ENCODE data around the gene MTMR11.
"Not testable (repeated sequence)": the region's sequence is repeated elsewhere in the genome, so short reads cannot be mapped to it uniquely, and the experiment has no call there.

Gene MTMR11

DNA sequence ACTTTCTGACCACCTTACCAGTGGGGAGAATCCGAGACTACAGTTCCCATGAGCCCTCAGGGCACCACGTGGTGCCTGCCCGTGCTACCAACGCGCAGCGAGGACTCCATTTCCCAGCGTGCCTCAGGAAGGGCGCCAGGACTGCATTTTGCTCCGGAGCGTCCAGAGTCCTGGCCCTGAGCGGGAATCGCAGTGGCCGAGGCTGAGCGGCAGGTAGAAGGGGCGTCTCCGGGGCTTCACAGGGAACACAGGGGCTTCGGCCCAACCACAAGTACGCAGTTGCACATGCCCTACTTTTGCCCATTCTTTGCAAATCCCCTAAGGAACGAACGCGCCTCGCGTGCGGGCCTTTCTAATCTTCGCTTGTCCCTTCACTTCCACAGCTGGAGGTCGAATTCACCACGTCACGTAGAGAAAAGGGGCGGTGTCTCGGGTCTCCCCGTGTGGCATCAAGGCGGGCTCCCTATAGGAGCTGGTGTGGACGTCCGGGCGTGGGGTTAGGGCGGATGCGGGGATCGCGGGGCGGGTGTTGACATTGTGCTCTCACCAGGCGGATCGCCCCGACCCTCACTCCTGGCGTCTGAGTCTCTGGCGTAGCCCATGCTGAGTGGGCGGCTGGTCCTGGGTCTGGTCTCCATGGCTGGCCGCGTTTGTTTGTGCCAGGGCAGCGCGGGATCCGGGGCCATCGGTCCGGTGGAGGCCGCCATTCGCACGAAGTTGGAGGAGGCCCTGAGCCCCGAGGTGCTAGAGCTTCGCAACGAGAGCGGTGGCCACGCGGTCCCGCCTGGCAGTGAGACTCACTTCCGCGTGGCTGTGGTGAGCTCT, 37.0 kb downstream of the MTMR11 start, which contains the start of gene BOLA1:
Gene BOLA1 (plus strand): TSS at position 109 of the 825 bp plus-strand sequence. CDS start 492 bp downstream, at position 601.
- peak; percentile 77 to 85 for DNase-seq

DNA sequence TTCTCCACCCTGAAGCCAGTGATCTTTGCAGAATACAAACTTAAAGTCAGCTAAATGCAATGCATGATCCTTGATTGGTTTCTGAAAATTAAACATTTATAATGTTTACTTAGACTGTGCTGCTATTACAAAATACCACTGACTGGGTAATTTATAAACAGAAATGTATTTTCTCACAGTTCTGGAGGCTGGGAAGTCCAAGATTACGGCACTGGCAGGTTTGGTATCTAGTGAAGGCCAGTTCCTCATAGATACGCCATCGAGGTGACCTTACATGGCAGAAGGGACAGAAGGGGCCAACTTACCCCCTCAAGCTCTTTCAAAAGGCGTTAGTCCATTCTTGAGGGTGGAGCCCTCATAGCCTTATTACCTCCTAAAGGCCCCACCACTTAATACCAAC, 40.1 kb downstream of the MTMR11 start:
- DNase-seq = peak; percentile 53 to 59

DNA sequence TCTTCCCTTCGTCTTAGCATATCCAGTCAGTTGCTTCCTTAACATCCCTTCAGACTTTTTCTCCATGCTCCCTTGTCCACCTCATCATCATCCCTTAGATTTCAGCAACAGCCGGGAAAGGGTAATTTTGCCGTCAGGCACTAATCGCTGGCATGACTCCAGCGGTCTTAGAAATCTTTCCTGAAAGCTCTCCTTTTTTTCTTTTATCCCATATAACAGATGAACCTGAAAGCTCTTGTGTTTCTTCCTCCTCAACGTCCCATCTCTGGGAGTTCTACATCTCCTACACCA, 47.7 kb downstream of the MTMR11 start:
- no peak for DNase-seq

DNA sequence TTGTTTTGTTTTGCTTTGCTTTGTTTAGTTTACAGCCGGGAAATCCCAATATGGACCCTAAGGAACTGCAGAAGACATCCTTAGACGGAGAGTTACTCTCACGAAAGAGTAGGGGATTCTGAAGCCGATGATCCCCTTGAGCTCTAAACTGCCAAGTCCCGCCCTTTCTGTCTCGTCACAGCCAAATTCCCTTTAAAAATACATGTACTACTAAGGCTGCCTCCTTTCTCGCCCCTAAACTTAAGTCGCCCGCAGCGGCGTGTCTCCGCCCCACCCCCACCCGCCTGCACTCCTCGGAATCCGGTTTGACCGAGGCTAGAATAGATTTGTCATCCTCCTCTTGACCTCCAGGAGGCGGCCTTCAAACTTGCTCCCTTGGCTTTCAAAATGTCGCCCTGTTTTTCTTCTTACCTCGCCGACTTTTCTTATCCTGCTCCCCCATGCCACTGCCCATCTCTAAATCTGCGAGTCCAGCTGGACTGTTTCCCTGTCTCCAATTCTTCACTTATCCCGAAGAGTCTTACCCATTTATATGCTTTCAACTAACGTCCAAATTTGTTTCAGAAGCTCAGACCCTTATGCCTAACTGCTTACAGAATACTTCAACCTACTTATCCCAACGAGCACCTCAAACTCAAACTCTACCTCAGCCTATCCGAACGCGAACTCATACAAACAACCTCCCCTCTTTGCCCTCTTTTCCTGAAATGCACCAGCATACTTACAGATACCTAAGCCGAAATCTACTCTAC, 48.3 kb downstream of the MTMR11 start:
- peak; percentile 76 to 86 for DNase-seq

DNA sequence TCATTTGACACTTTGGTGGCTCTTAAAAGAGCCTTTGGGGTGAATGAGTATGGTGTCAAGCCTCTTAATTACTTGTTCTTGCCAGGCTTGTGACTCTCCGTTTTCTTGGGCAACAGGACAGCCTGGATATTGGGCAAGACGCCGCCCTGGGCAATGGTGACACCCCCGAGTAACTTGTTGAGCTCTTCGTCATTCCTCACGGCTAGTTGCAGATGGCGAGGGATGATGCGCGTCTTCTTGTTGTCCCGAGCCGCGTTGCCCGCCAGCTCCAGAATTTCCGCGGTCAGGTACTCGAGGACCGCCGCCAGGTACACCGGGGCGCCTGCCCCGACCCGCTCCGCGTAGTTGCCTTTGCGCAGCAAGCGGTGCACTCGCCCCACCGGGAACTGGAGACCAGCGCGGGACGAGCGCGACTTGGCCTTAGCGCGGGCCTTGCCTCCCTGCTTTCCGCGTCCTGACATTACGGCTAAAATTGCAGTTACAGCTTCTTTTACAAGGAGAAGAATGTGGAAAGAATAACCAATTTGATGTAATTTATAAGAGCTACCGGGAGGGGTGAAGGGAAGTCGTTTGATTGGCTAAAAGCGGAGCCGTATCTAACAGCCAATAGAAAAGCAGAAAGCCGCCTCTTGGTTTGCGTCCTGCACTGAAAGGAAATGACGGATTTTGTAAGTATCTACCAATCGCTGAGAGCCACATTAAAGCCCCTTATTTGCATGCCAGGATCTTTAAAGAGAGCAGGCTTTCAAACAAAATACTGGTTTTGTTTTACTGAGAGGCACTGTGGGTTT, 49.0 kb downstream of the MTMR11 start:
- peak; percentile 95 to 97 for DNase-seq

DNA sequence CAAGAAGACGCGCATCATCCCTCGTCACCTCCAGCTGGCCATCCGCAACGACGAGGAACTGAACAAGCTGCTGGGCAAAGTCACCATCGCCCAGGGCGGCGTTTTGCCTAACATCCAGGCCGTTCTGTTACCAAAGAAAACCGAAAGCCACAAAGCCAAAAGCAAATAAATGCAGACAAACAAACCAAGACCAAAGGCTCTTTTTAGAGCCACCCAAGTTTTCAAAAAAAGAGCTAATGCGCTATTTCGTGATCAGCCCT, 49.6 kb downstream of the MTMR11 start:
- not testable (repeated sequence) for DNase-seq

DNA sequence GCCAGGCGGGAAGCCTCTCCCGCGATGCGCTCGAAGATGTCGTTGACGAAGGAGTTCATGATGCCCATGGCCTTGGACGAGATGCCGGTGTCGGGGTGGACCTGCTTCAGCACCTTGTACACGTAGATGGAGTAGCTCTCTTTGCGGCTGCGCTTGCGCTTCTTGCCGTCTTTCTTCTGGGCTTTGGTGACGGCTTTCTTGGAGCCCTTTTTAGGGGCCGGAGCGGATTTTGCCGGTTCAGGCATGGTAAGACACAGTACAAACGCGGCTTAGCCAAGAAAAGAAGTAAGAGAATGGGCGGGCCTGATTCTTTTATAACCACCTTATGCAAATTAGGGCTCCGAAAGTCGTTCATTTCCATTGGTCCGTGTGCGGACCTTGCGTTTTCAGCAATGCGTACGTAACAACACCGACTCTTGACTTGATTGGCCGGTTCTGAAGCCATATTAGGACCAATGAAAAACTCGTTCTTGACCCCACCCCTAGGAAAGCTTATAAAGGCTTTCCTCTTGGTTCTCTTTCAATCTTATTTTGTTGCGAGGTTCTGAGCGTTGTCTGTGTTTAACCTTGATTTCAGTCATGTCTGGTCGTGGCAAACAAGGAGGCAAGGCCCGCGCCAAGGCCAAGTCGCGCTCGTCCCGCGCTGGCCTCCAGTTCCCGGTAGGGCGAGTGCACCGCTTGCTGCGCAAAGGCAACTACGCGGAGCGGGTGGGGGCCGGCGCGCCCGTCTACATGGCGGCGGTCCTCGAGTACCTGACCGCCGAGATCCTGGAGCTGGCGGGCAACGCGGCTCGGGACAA, 50.1 kb downstream of the MTMR11 start:
- DNase-seq = peak; percentile 97 to 99

DNA sequence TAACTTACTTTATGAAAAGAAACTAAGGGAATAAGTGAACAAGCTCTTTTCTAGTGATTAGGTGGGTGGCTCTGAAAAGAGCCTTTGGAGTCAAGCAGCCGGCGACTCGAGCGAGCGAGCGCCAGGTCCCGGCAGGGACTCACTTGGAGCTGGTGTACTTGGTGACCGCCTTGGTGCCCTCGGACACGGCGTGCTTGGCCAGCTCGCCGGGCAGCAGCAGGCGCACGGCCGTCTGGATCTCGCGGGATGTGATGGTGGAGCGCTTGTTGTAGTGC, 50.6 kb downstream of the MTMR11 start:
- not testable (repeated sequence) for DNase-seq

DNA sequence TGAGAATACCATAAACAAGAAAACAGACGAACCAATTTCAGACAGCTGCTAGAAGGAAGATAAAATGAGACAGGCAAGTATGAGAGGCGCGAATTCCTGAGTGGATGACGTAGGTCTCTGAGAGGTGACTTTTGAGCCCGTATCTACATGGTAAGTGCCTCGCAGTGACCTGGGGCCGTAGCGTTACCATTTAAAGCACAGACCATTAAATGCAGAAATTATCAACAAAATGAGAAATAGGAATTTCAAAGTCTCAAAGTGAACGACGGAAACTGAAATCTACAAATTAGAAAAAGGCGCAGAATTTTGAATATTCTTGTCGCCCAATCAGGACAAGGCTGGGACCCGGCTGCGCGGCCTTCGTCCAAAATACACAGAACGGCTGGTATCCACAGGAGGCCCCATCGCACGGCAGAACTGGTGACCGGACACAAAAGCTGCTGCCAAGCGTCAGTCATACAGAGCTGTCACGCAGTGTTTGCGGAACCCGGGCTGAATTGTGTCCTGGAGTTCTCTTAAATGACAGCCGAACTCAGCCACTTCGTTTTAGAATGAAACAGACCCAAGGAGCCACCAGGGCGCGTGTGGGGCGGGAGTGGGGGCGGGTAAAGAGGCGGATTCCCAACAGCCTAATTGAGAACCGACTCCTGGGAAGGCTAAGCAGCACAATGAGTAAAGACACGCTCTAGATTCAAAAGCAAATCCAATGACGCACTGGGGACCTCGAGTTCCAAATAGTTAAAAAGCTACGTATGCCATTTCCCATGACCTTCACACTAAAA, 51.1 kb downstream of the MTMR11 start:
- DNase-seq = peak; percentile 83 to 85

DNA sequence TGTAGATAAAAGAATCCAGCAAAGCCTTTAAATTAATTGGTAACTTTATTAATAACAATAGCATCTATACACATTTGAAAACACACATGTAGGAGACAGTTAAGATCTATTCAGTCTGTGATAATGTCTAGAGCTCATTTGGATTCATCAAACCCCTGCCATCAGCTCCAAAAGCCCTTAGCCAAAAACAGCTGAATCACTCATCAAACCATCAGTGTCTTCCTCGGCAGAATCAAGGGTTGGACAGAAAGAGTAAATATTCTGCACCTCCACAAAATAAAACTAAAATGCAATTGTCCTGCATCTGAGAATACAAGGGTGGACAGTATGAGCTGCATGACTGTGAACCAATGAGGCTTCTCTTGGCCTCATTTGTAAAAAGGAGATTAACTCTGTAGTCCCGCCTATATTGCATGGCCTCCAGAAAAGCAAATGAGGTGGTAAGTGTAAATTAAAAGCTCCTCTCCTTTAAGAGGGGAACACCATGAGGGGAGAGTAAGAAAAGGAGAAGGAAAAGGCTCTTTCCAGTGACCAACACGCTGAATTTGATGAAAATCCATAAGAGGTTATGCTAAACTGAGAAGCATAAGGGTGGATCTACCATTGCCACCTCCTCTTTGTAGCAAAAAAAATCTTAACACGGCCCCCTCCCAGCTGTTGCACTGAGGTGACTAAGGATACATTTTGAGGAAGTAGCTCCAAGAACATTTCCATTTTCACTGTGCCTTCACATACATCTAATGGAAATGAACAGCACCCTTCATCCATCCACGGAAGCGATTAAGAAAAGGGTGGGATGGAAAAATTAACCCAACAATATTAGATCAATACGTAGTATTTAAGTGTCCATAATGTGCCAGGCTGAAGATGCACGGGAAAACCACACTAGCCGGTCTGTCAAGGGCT, 52.0 kb downstream of the MTMR11 start:
- peak; percentile 58 to 68 for DNase-seq

DNA sequence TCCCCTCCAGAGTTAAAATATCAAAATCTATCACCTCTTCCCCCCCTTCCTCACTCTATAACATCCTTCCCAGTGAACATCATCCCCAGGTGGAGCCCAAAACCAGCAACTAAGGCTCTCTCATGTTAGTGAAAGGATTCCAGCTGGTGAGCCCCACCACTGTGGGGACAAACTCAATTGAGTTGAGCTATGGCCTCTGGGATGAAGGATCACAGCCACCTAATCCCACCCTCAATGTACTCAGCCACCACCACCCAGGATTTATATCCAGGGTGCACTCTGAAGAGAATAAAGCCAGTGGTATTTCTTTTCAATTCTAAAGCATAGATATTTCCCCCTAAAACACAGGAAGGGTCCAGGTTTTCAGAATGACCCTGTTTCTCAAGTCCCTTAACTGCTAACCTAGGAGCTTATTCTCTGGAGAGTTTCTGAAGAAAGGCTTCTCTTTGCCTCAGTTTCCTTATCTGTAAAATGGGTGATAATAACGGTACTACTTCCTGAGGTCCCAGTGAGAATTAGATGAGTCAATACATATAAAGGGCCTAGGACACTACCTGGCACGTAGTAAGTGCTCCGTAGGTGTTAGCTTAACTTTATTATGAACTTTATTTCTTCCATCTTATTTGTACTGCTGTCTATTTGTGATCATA, 53.0 kb downstream of the MTMR11 start:
- no peak for DNase-seq

DNA sequence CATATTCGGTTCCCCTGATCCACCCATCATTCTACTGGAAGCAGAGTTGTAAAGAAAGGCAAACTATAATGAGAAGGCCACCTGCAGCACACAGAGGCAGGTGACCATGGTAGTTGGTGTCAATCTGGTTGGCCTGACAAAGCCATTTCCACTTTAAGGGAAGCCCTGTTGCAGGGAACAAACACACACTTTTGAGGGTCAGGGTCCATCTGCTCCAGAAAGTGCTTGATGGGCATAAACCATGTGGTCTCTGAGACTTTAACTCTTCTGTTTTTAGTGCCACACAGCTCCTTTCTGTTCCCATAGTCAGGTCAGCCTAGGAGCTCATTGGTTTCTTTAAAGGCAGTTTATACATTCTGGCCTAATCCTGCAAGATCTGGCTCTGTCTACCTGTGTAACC, 54.8 kb downstream of the MTMR11 start:
- DNase-seq = no peak

DNA sequence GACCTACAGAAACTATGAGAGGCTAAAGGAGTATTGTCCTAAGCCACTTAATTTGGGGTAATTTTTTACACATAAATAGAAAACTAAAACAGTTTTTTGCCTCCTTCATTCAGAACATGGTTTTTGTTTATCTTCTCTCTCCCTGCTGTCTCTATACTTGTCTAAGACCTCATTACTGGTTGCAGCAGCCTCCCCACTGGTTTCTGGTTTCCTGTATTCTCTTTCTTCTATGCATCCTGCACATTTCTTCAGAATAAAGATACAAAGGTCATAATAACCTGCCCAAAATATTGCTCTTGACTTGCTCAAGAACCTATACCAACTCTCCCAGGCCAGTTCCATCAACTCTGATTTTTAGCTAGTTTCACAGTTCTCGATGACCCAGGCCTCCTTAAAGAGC, 57.1 kb downstream of the MTMR11 start:
- no peak for DNase-seq
